NB4 (cell line): Measurements from ENCODE around the gene CCR5.

Source experiments
- DNase-seq: peaks from one replicate; pipeline ENCODE4 v3.0.0; 2010; ENCODE audit warnings: low read depth
- H3K4me3 ChIP-seq: one replicate; pipeline ENCODE4 v1.5.1; 2011; ENCODE audit warnings: mild to moderate bottlenecking, low read depth, low read length, moderate library complexity
- CTCF ChIP-seq: IDR thresholded peaks from one replicate; pipeline ENCODE4 v1.5.1; 2012; ENCODE audit warnings: low read depth, low read length
- MAX ChIP-seq: IDR thresholded peaks from 2 replicates; pipeline ENCODE4 v1.6.1; 2011; ENCODE audit warnings: low read depth, low read length
- MYC ChIP-seq: IDR thresholded peaks from 2 replicates; pipeline ENCODE4 v1.6.1; 2011; ENCODE audit warnings: low read depth, low read length
- POLR2A ChIP-seq: IDR thresholded peaks from 2 replicates; pipeline ENCODE4 v1.6.1; 2011; ENCODE audit warnings: mild to moderate bottlenecking; ENCODE audit not compliant: insufficient read length; ENCODE audit errors: extremely low read depth

The CCR5 gene

DNA sequence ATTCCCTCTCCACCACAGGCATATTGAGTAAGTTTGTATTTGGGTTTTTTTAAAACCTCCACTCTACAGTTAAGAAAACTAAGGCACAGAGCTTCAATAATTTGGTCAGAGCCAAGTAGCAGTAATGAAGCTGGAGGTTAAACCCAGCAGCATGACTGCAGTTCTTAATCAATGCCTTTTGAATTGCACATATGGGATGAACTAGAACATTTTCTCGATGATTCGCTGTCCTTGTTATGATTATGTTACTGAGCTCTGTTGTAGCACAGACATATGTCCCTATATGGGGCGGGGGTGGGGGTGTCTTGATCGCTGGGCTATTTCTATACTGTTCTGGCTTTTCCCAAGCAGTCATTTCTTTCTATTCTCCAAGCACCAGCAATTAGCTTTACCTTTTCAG is 1.6 kb upstream of the CCR5 start:
- H3K4me3 ChIP-seq: no peak overlapping the region
- DNase-seq: no peak
- TF ChIP-seq POLR2A: no peak
- TF ChIP-seq MAX: no peak
- no peak for TF ChIP-seq MYC
- TF ChIP-seq CTCF: no peak

DNA sequence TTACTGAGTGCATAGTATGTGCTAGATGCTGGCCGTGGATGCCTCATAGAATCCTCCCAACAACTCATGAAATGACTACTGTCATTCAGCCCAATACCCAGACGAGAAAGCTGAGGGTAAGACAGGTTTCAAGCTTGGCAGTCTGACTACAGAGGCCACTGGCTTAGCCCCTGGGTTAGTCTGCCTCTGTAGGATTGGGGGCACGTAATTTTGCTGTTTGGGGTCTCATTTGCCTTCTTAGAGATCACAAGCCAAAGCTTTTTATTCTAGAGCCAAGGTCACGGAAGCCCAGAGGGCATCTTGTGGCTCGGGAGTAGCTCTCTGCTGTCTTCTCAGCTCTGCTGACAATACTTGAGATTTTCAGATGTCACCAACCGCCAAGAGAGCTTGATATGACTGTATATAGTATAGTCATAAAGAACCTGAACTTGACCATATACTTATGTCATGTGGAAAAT is 1.0 kb upstream of the CCR5 start:
- DNase-seq: no peak
- H3K4me3 ChIP-seq: no peak overlapping the region
- TF ChIP-seq POLR2A (no peak), CTCF (no peak), MYC (no peak)

DNA sequence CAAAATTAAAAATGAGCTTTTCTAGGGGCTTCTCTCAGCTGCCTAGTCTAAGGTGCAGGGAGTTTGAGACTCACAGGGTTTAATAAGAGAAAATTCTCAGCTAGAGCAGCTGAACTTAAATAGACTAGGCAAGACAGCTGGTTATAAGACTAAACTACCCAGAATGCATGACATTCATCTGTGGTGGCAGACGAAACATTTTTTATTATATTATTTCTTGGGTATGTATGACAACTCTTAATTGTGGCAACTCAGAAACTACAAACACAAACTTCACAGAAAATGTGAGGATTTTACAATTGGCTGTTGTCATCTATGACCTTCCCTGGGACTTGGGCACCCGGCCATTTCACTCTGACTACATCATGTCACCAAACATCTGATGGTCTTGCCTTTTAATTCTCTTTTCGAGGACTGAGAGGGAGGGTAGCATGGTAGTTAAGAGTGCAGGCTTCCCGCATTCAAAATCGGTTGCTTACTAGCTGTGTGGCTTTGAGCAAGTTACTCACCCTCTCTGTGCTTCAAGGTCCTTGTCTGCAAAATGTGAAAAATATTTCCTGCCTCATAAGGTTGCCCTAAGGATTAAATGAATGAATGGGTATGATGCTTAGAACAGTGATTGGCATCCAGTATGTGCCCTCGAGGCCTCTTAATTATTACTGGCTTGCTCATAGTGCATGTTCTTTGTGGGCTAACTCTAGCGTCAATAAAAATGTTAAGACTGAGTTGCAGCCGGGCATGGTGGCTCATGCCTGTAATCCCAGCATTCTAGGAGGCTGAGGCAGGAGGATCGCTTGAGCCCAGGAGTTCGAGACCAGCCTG is 984 bp downstream of the CCR5 start:
- H3K4me3 ChIP-seq: no peak overlapping the region
- TF ChIP-seq MYC (no peak), MAX (no peak)
- DNase-seq: no peak

DNA sequence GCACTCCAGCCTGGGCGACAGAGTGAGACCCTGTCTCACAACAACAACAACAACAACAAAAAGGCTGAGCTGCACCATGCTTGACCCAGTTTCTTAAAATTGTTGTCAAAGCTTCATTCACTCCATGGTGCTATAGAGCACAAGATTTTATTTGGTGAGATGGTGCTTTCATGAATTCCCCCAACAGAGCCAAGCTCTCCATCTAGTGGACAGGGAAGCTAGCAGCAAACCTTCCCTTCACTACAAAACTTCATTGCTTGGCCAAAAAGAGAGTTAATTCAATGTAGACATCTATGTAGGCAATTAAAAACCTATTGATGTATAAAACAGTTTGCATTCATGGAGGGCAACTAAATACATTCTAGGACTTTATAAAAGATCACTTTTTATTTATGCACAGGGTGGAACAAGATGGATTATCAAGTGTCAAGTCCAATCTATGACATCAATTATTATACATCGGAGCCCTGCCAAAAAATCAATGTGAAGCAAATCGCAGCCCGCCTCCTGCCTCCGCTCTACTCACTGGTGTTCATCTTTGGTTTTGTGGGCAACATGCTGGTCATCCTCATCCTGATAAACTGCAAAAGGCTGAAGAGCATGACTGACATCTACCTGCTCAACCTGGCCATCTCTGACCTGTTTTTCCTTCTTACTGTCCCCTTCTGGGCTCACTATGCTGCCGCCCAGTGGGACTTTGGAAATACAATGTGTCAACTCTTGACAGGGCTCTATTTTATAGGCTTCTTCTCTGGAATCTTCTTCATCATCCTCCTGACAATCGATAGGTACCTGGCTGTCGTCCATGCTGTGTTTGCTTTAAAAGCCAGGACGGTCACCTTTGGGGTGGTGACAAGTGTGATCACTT is 2.0 kb downstream of the CCR5 start:
- no peak for TF ChIP-seq MAX
- TF ChIP-seq CTCF: peak; percentile 90
- DNase-seq: peak; percentile 74
- H3K4me3 ChIP-seq: no peak overlapping the region

GRCh38 chr3:46374755-46375154 is 4.0 kb downstream of the CCR5 start:
- TF ChIP-seq MYC (no peak), CTCF (no peak), MAX (no peak), POLR2A (no peak)
- no peak for DNase-seq
- no peak overlapping the region for H3K4me3 ChIP-seq

GRCh38 chr3:46375218-46375617 is 4.5 kb downstream of the CCR5 start:
- TF ChIP-seq MYC (no peak), MAX (no peak), CTCF (no peak), POLR2A (no peak)
- no peak for DNase-seq
- H3K4me3 ChIP-seq: no peak overlapping the region
